GM12874 (cell line): ENCODE results near the gene NUBP2.
A peak's percentile ranks its signal among the peaks of the same experiment; 100 is the strongest.

Source experiments
- TF ChIP-seq, protein P1 (sequence below): IDR thresholded peaks from 2 replicates; pipeline ENCODE4 v1.5.1; 2011; ENCODE audit warnings: low read depth, mild to moderate bottlenecking, control low read depth, low read length, moderate library complexity; ENCODE audit not compliant: insufficient read depth

NUBP2 gene

DNA sequence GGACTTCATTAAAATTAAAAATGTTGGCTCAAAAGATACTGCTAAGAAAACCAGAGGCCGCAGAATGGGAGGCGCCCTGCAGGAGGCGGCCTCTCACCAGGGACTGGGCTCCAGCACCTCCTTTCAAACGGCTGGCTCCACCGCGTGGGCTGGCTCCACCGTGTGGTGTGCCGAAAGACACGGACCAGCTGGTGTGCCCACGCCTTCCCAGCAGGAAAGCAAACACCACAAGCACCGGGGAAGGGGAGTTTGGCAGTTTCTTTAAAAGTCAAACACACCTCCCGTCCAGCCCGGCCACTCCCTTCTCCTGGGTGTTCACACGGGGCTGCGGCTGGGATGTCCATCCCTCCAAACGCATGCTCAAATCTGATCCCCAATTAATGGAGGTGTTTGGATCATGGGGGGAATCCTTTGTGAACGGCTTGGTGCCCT, 30.0 kb downstream of the NUBP2 start:
- TF ChIP-seq, protein P1, sequence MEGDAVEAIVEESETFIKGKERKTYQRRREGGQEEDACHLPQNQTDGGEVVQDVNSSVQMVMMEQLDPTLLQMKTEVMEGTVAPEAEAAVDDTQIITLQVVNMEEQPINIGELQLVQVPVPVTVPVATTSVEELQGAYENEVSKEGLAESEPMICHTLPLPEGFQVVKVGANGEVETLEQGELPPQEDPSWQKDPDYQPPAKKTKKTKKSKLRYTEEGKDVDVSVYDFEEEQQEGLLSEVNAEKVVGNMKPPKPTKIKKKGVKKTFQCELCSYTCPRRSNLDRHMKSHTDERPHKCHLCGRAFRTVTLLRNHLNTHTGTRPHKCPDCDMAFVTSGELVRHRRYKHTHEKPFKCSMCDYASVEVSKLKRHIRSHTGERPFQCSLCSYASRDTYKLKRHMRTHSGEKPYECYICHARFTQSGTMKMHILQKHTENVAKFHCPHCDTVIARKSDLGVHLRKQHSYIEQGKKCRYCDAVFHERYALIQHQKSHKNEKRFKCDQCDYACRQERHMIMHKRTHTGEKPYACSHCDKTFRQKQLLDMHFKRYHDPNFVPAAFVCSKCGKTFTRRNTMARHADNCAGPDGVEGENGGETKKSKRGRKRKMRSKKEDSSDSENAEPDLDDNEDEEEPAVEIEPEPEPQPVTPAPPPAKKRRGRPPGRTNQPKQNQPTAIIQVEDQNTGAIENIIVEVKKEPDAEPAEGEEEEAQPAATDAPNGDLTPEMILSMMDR, result peak; percentile 19; the same call in 1 of the 2 replicates

DNA sequence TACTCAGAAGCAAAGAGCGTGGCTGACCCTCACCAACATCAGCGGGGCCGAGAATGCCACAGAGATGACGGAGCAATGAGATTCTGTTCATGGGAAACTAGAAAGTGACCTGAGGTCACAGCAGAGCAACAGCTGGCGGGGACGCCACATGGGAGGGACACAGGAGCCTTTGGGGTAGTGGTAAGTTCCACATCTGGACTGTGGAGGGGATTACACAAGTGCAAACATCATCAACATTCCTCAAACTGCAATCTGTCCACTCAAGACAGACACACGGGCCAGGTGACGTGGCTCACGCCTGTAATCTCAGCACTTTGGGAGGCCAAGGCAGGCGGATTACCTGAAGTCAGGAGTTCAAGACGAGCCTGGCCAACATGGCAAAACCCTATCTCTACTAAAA, 32.7 kb downstream of the NUBP2 start:
- TF ChIP-seq, protein P1, result no peak

DNA sequence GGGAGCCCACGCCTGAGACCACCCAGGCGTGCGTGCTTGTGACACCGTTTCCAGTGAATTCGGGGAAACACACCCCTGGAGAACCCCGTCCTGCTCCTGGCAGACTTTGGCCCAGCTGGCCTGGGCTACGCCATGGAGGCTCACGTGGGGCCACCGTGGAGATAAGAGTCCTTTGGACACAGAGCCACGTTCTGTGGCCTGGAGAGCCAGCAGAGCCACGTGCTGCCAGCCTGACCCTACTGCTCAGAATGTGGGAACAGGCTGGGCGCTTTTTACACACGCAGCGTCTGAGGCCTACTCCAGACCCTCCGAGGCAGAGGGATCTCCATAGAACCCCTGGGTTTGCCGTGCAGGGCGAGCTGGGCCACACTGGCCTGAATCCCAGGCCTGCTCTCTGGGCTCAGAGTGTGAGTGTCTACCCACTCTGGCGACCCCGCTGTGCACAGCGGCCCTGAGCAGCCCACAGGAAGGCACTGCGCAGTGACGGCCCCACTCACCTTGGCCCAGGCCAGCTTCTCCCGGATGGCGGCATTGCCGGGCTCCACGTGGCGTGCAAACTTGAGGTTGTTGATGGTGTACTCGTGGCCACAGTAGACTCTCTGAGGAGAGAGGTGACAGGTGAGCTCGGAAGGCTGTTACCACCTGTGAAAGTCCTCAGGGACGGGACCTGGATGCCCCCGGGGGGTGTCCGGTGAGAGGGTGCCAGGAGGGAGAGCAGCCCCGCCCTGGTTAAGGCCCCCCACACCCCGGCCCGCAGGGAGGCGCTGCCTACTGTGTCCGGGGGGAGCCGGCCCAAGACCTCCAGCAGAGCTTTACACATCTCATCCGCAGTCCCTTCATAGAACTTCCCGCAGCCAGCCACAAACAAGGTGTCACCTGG, 33.9 kb downstream of the NUBP2 start:
- TF ChIP-seq, protein P1, result no peak

DNA sequence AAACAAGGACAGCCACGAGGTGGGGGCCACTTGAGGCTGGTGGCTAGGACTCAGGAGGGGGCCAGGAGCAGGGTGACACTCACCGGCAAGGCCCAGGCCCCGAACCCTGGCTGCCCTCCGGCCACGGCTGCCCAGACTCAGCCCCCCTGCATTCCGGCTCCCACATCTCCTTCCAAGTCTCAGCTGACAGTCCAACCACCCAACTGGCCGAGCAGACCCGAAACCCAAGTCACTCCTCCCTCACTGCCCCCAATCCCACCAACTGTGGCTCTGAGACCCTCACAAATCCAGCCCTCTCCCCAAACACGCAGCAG, 34.5 kb downstream of the NUBP2 start:
- TF ChIP-seq, protein P1, result no peak

DNA sequence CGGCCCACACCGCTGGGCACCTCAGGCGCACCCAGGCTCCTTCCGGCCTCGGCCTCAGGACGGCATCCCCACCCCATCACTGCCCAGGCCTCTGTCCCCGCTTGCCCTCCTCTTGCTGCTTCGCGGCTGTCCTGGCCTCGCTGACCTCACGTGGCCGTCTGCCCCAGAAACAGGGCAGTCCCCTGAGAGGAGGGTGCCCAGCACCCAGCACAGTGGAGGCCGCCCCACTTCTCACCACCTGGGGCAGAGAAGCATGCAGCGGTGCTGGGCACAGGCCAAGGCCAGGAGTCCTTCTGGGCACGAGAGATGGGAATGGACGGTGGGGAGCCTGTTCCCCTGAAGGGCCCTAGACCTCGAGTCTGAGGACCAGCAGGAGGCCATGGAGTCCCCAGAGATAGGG, 35.0 kb downstream of the NUBP2 start:
- TF ChIP-seq, protein P1, result no peak

DNA sequence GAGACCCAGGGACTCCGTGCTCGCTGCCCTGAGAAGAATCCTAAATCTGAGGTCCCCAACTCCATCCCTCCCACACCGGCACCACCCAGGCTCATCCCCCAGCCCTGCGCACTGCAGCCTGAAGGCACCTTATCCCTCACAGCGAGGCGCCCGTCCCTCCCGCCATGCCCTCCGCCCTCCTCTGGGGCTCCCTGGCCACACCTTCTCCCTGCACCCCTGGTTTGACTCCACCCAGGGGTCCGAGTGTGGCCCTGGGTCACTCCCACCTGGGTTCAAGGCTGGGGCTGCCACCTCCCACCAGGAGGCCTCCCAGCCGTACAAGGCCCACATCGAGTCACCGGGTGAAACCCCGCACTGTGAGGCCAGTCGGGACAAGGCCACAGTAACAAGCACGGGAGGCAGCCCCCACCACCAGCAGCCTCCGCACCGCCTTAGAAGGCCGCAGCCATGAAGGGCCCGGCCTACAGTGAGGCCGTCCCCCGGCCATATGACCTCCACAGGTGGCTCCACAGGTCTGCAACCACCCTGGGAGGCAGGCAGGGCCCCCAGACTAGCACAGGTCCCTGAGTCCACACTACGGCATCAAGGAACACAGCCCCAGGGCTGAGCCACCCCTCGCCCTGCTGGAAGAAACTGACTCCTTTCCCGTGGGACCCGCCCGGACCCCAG, 35.6 kb downstream of the NUBP2 start:
- TF ChIP-seq, protein P1, result no peak

DNA sequence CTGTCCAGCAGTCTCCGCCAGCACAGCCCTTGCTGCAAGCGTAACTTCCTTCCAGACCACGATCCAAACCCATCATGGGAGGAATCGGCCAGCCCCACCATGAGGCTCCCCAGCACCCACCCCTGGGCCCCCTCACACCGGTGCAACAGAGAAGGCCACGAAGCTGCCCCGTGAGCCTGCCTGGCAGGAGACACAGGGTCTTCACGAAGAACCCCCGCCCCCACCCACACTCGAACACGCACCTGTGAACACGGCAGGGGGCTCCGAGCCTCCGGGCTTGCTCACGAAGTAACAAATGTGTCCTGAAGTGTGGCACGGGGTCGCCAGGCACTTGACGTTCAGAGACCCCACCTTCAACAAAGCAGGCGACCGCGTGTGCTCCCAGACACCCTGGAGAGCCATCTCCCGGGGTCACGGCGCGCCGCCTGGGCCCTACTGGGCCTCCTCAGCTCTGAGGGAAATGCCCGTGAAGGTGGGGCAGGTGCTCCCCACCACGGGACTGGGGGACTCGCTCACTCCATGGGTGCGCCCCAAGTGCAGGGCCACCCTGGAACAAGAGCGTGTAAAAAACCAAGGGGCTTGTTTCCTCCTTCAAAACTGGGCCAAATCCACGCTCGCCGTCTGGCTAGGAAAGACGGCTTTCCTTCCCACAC, 36.2 kb downstream of the NUBP2 start:
- TF ChIP-seq, protein P1, result no peak
